Measurements from ENCODE around the gene GRAMD4.

The GRAMD4 gene

DNA sequence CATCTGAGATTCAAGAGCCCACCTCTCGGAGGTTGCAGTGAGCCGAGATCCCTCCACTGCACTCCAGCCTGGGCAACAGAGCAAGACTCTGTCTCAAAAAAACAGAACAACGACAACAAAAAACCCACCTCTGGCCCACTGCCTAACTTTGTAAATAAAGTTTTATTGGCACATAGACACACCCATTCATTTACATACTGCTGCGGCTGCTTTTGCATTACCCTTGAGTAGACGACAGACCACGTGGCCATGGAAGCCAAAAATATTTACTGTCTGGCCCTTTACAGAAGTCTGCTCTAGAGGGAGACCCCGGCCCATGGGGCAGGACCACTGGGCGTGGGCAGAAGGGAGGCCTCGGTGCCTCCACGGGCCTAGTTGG, 47.0 kb downstream of the GRAMD4 start:
- H3K4me3 ChIP-seq (replicated peaks; ENCODE audit: low read depth, low read length): no peak overlapping the region
- TF ChIP-seq, protein P1, sequence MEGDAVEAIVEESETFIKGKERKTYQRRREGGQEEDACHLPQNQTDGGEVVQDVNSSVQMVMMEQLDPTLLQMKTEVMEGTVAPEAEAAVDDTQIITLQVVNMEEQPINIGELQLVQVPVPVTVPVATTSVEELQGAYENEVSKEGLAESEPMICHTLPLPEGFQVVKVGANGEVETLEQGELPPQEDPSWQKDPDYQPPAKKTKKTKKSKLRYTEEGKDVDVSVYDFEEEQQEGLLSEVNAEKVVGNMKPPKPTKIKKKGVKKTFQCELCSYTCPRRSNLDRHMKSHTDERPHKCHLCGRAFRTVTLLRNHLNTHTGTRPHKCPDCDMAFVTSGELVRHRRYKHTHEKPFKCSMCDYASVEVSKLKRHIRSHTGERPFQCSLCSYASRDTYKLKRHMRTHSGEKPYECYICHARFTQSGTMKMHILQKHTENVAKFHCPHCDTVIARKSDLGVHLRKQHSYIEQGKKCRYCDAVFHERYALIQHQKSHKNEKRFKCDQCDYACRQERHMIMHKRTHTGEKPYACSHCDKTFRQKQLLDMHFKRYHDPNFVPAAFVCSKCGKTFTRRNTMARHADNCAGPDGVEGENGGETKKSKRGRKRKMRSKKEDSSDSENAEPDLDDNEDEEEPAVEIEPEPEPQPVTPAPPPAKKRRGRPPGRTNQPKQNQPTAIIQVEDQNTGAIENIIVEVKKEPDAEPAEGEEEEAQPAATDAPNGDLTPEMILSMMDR (IDR thresholded peaks at IDR 0.05; ENCODE audit: low read length, missing control alignments): no peak
- no peak for DNase-seq (ENCODE audit: low read depth)

- H3K4me3 ChIP-seq (replicated peaks; ENCODE audit: low read depth, low read length): no peak overlapping the region
- TF ChIP-seq, protein P1 (IDR thresholded peaks at IDR 0.05; ENCODE audit: low read length, missing control alignments): no peak
- DNase-seq (ENCODE audit: low read depth): no peak
These were observed 47.9 kb downstream of the GRAMD4 start for GRCh38 chr22:46668116-46668515.

DNA sequence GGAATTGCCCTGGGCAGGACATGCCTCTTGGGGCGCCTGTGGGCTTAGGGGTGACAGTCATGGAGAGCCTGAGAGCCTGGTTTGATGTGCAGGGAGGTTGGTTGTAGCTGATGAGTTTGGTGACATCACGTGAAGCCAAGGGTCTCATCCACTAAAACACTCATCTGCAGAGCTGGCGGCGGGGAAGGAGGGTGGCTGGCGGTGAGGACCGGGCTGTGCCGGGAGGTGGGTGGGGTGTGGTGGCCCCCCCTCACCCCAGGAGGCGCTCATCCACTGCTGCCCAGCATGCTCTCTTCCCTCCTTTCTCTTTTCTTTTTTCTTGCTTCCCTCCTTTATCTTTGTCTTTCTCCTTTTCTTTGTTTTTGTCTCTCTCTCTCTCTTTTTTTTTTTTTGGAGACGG, 49.0 kb downstream of the GRAMD4 start:
- TF ChIP-seq, protein P1 (IDR thresholded peaks at IDR 0.05; ENCODE audit: low read length, missing control alignments): no peak
- DNase-seq (ENCODE audit: low read depth): no peak
- H3K4me3 ChIP-seq (replicated peaks; ENCODE audit: low read depth, low read length): no peak overlapping the region

GRCh38 chr22:46671824-46672432, 51.7 kb downstream of the GRAMD4 start:
- H3K4me3 ChIP-seq (replicated peaks; ENCODE audit: low read depth, low read length): no peak overlapping the region
- DNase-seq (ENCODE audit: low read depth): no peak
- TF ChIP-seq, protein P1 (IDR thresholded peaks at IDR 0.05; ENCODE audit: low read length, missing control alignments): no peak

DNA sequence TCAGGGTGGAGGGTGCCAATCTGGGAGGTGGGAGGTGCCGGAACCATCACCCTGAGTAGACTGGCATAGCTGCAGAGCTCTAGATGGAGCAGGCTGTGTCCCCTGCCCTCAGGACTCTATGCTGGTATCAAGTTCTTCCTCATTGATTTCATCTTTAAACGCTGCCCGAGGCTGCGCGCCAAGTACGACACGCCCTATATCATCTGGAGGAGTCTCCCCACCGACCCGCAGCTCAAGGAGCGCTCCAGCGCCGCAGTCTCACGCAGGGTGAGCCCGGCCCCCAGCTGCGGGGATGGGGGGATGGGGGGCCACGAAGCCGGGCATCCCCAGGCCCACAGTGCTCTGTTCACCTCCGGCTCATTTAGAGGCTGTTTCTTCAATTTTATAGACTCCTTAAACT, 52.5 kb downstream of the GRAMD4 start:
- no peak for DNase-seq (ENCODE audit: low read depth)
- TF ChIP-seq, protein P1 (IDR thresholded peaks at IDR 0.05; ENCODE audit: low read length, missing control alignments): no peak
- H3K4me3 ChIP-seq (replicated peaks; ENCODE audit: low read depth, low read length): no peak overlapping the region

DNA sequence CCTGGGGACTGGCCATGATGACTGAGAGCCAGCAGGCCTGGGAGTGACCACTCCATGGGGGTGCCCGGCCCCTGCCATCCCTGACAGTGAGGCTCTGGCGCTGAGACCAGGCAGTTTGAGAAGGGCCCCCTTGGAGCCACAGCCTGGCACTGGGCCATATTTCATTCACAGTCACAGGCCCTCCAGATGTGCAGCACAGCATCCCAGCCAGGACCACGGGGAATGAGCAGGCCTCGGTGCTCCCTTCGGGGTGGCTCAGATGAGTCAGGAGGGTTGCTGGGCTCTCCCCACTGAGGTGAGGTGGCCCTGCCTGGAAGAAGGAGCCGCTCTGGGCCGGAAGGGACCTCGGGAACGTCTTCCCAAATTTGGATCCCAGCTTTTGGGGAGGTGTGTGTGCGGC, 53.0 kb downstream of the GRAMD4 start:
- H3K4me3 ChIP-seq (replicated peaks; ENCODE audit: low read depth, low read length): no peak overlapping the region
- TF ChIP-seq, protein P1 (IDR thresholded peaks at IDR 0.05; ENCODE audit: low read length, missing control alignments): no peak
- no peak for DNase-seq (ENCODE audit: low read depth)

DNA sequence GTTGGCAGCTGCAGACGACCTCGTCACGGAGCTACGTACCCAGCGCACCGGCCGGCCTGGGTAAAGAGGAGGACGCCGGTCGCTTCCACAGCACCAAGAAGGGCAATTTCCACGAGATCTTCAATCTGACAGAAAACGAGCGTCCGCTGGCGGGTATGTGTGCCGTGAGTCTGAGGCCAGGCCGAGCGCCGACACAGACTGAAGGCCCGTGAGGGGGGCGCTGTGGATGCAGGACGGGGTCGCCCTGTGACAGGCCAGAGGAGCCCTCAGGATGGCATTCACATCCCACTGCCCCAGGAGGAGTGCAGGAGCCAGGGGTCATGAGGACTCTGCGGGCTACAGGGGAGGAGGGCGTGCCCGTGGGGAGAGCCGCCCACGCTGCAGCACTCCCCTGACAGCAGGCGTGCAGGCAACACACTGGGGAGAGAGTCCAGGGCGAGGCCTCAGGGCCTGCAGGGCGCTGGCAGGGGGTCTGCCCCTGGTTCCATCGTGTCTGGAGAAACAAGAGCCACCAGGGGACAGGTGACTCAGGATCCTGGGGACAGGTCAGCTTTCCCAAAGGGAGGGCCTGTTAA, 53.6 kb downstream of the GRAMD4 start:
- no peak for DNase-seq (ENCODE audit: low read depth)
- H3K4me3 ChIP-seq (replicated peaks; ENCODE audit: low read depth, low read length): no peak overlapping the region

More for the DNA sequence above, 53.6 kb downstream of the GRAMD4 start:
- TF ChIP-seq, protein P1 (IDR thresholded peaks at IDR 0.05; ENCODE audit: low read length, missing control alignments): no peak
